RPMI7951 (cell line): ENCODE results near the gene RAP1A. TPM values are rescaled to one million over a fixed set of nuclear protein-coding genes. Genes with fewer than 3 reads are reported as not detected.
A peak's percentile ranks its signal among the peaks of the same experiment; 100 is the strongest.

Source experiments
- DNase-seq: peaks from one replicate; pipeline ENCODE4 v3.0.0-alpha.2; 2012; ENCODE audit warnings: low read depth
- total RNA-seq: library from RNA; depleted of rRNA; stranded (reverse); fragments of >200 nt; shearing (Covaris generic); gene quantifications from 2 replicates; pipeline ENCODE4 v1.2.3, GENCODE V29; 2014

RAP1A gene
- total RNA-seq, 1 experiment from 2014 or later, result 36.4 TPM

DNA sequence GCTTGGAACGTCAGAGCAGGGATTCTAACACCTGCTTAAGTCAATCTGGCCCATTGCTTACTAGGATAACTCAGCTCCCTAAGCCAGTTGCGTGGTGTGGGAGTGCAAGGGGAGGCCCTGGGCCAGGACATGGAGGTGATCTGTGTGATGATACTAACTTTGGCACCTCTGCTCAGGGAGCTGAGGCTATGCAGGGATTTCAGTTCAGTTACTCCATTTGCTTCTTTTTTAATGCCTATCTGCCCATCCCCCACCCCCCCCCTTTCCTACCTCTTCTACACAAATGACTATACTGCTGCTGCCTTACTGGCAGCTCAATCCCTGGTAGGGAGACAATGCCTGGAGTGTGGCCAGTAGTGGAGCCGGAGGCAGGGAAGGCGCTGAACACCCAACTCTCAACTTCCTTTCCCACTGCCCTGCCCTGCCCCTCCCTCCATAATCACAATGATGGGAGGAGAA lies 100.1 kb downstream of the RAP1A start:
- DNase-seq, result no peak

DNA sequence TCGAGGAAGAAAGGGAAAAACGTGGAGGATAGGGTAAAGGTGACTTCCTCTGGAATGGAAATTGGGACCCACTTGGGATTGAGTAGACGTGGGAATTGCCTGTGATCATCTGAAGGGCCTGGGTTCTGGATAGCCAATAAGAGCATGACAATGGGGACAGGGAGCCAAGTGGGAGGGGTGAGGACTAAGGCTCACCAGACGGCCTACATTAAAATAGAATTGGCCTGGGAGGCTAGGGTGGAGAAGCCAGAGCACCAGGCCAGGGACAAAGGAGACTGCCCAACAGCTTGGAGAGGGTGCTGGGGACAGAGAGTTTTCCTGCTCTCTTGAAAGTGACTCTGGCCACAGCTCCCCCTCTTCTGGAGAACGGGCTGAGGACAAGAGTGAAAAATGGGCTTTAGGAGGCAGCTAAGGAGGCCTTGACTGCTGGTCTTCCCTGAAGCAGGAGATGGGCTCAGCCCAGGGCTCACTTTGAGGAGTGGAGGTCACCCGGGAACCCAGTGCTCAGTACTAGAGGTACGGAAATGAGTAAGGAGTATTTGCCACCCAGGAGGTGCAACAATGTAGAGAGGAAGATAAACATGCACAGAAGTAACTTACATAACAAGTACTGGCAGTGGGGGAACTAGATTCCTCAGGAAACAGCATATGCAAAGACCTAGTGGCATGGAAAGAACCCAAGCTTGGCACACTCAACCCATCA lies 100.8 kb downstream of the RAP1A start:
- DNase-seq, result no peak

GRCh38 chr1:111720977-111721786 lies 101.6 kb downstream of the RAP1A start:
- no peak for DNase-seq

DNA sequence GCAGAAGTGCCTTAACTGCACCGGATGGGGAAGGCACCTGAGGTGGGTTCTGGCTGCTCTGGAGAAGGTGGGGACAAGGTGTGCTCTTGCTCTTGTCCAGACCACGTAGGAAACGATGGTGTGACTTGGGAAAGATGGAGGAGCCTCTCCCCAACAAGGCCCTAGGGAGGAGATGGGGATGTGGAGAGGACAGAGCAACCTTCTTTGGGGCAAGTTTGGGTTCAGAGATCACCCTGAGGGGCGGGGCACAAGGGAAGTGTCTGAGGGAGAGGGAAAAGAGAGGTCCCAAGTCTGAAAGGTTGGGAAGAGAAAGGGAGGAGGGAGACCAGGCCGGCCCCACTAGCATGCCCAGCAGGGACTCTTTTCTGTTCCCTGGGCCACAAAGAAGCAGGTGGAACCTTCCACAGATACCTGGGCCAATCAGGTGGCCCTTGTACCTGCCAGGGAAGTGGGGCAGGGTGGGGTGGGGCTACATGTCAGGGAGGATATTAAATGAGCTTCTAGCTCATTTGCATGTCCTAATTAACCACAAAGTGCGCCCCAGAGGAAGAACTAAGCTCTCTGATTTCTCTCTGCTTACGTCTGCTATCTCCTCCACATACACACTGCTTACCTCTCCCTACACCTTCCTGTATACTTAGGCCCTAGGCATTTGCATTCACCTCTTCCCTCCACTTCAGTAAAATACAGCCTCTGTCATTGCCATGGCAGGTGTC lies 103.7 kb downstream of the RAP1A start:
- no peak for DNase-seq

- DNase-seq, result no peak
These were observed 104.3 kb downstream of the RAP1A start for GRCh38 chr1:111723871-111724270.

GRCh38 chr1:111725192-111725591 lies 105.6 kb downstream of the RAP1A start:
- no peak for DNase-seq

- no peak for DNase-seq
These were observed 107.5 kb downstream of the RAP1A start for GRCh38 chr1:111727056-111727455.

- no peak for DNase-seq
These were observed 109.8 kb downstream of the RAP1A start for GRCh38 chr1:111729271-111729921.

GRCh38 chr1:111729946-111730681 lies 110.5 kb downstream of the RAP1A start:
- no peak for DNase-seq

DNA sequence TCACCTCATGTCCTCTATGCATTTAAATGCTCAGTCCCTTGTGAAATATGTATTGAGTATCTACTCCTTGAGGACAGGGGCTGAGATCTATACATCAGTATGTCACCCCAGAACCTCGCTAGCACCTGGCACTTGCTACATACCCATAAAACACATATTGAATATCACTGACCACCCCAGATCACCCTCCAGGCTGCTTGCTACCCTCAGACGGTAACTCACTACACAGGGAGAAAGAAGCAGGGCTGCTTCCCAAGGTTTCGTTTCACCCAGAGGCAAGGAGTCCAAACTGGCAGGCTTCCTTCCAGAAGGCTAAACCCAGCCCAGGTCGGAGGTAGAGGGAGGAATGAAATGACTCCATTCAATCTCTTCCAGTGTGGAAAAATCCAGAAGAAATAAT lies 111.1 kb downstream of the RAP1A start:
- no peak for DNase-seq

DNA sequence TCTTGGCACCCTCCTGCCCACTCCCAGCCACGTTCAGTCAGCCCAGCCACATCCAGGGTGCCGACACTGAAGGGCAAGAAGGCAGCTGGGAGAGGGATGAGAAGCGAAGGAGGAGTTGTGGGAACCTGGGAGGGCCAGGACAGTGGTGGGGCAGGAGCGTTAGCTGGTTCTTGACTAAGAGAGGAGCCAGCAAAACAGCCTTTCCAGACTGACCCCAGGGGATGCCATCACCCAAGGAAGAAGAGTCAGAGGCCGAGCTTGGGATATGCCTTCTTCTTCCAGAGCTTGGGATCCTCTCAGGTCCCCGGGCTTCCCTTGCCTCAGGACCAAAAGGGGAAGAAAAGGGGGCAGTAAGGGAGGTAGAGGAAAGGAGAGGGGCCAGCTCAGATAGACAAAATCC lies 112.4 kb downstream of the RAP1A start:
- DNase-seq, result no peak

- DNase-seq, result no peak
These were observed 113.1 kb downstream of the RAP1A start for GRCh38 chr1:111732718-111733117.

DNA sequence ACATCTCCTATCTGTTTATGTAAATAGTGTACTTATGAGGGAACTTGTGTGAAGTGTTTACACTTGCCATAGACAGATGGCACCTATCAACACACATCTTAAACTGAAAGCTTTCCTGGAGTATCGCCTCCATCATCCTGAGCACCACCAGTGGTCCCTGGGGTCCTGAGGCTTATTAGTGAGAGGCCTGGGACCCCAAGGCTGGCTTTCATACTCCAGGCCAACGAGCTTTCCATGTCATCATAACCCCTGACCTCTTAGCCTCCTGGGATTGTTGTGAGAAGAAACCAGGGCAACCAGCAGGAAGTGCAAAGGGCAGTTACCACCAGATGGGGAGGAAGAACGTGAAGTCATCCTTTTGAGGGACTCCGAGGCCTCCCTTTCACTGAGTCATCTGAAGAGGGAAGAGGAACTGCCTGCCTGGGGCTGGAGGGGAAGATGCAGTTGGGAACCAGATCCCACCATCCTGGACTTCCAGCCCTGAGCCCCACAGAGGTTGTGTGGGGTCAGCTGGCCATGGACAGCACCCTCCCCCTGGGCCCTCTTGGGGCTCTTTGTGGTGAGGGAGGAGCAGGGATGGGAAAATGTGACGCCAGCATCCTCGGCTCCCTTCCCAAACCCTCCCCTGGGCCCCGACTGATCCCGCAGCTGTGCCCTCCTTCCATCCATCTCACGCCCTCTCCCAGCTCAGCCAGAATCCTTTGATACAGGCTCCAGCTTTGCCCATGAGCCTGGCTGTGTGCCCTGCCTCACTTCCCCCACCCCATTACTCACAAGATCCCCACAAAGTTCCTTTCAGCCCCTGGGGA lies 113.8 kb downstream of the RAP1A start:
- peak; percentile 96 for DNase-seq

DNA sequence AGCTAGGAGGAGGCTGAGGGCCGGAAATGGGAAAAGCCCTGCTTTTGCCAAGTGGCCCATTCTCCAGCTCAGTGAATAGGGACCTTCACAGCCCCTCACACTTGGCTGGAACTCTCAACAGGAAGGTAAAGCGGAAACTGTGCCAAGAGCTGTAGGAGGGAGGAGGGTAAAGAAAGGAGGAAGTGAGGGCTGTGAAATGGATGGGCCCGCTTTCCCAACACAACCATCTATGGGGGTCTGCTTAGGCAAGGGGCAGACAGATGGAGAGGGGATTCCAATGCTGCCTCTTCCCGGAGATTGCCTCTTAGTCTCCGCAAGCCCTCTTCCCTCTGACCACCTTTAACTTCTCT lies 114.4 kb downstream of the RAP1A start:
- DNase-seq, result no peak

GRCh38 chr1:111734426-111734825 lies 114.8 kb downstream of the RAP1A start:
- DNase-seq, result no peak

- no peak for DNase-seq
These were observed 115.3 kb downstream of the RAP1A start for GRCh38 chr1:111734856-111735255.

DNA sequence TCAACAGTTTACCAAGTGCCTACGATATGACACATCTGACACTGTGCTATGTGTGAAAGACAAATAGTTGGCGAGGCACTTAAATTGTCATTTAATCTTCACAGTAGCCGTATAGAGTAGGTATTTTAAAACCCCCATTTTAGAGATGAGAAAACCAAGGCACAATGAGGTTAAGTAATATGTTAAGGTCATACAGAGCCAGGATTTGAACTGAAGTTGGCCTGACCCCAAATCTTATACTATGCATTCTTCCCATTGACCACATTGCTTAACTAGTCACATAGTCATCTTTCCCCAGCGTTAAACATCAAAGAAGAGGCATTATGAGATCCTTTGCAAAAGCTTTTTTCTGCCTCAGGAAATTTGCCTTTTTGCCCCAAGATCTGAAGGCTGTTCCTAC lies 115.7 kb downstream of the RAP1A start:
- no peak for DNase-seq

DNA sequence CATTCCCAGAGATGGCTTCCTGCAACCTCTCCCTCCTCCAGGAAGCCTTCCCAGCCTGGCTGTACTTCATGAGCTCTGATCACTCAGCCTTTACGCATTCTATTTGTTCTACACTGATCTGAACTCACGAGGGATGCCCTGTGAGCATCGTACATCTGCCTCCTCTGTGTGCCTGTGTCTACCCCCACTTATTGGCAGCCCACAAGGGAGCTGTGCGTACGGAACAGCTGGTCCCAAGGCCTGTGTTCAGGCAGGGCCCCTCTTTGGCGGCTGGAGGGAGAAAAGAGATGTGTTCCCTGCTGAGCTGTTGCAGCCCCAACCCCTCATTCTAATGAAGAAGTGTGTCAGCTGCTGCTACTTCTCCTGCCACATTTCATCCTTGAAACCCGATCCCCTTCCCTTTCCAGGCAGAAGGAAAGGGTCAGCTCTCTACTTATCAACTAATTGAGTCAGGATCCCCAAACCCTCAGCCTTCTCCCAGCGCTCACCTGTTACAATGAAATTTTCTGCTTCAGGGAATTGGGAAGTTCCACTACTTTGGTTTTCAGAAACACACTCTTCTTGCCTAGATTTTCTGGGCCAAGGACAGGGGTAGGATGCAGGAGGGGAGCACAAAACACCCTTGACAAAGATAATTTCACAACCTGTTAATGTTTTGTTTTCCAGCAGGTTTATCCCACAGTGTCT lies 116.4 kb downstream of the RAP1A start:
- no peak for DNase-seq

GRCh38 chr1:111736548-111737215 lies 117.1 kb downstream of the RAP1A start:
- peak; percentile 41 for DNase-seq
